Ishikawa (cell line): ENCODE results near the gene AGBL5.

Experiments
- CEBPB ChIP-seq: IDR thresholded peaks from 2 replicates; pipeline ENCODE4 v1.6.1; 2012
- CREB1 ChIP-seq: IDR thresholded peaks from 2 replicates; pipeline ENCODE4 v1.6.1; 2012; ENCODE audit warnings: low read depth
- EGR1 ChIP-seq: IDR thresholded peaks from 2 replicates; pipeline ENCODE4 v1.6.1; 2012
- EP300 ChIP-seq: IDR thresholded peaks from 2 replicates; pipeline ENCODE4 v1.6.1; 2012; ENCODE audit warnings: borderline replicate concordance
- FOXM1 ChIP-seq: IDR thresholded peaks from 2 replicates; pipeline ENCODE4 v1.6.1; 2012; ENCODE audit warnings: low read depth, borderline replicate concordance
- NFIC ChIP-seq: IDR thresholded peaks from 2 replicates; pipeline ENCODE4 v1.6.1; 2012
- RAD21 ChIP-seq: IDR thresholded peaks from 2 replicates; pipeline ENCODE4 v1.6.1; 2012; ENCODE audit warnings: low read depth
- REST ChIP-seq: IDR thresholded peaks from 2 replicates; pipeline ENCODE4 v1.6.1; 2012; ENCODE audit warnings: low read depth, mild to moderate bottlenecking
- TAF1 ChIP-seq: IDR thresholded peaks from 2 replicates; pipeline ENCODE4 v1.6.1; 2012; ENCODE audit warnings: low read depth, mild to moderate bottlenecking
- TCF12 ChIP-seq: IDR thresholded peaks from 2 replicates; pipeline ENCODE4 v1.6.1; 2012; ENCODE audit warnings: low read depth
- TEAD4 ChIP-seq: IDR thresholded peaks from 2 replicates; pipeline ENCODE4 v1.6.1; 2012
- YY1 ChIP-seq: IDR thresholded peaks from 2 replicates; pipeline ENCODE4 v1.6.1; 2012; ENCODE audit warnings: low read depth
- ZBTB7A ChIP-seq: IDR thresholded peaks from 2 replicates; pipeline ENCODE4 v1.6.1; 2012; ENCODE audit warnings: low read depth
- TF ChIP-seq, protein P1 (sequence below): IDR thresholded peaks from 2 replicates; pipeline ENCODE4 v1.6.1; 2012
- TF ChIP-seq, protein P2 (sequence below): IDR thresholded peaks from 2 replicates; pipeline ENCODE4 v1.6.1; 2012

The AGBL5 gene

DNA sequence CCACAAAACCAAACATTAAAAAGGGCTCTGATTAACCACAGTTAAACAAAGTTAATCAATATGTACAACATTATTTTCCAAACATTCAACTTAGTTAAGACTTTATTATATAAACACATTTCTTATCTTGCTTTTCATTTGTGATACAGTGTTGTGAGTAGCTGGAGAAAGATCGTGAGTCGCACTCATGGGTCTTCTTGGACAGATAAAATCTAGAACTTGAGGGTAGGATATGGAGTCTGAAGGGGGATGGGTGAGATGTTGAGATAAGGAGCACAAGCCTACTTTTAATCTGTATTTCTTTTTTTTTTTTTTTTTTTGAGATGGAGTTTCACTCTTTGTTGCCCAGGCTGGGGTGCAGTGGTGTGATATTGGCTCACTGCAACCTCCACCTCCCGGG lies 41.3 kb upstream of the AGBL5 start:
- no peak for TF ChIP-seq TAF1
- TF ChIP-seq EGR1 = no peak
- TF ChIP-seq, protein P1, sequence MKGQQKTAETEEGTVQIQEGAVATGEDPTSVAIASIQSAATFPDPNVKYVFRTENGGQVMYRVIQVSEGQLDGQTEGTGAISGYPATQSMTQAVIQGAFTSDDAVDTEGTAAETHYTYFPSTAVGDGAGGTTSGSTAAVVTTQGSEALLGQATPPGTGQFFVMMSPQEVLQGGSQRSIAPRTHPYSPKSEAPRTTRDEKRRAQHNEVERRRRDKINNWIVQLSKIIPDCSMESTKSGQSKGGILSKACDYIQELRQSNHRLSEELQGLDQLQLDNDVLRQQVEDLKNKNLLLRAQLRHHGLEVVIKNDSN = no peak
- TF ChIP-seq CEBPB = no peak
- TF ChIP-seq YY1 = no peak

GRCh38 chr2:27013738-27014137 lies 37.7 kb upstream of the AGBL5 start:
- TF ChIP-seq, protein P2, sequence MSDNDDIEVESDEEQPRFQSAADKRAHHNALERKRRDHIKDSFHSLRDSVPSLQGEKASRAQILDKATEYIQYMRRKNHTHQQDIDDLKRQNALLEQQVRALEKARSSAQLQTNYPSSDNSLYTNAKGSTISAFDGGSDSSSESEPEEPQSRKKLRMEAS = no peak
- TF ChIP-seq NFIC = no peak
- TF ChIP-seq REST = no peak
- no peak for TF ChIP-seq EP300
- no peak for TF ChIP-seq TCF12
- no peak for TF ChIP-seq YY1
- TF ChIP-seq, protein P1 = no peak
- TF ChIP-seq FOXM1 = no peak
- TF ChIP-seq ZBTB7A = no peak
- no peak for TF ChIP-seq EGR1
- no peak for TF ChIP-seq CEBPB
- no peak for TF ChIP-seq TEAD4
- TF ChIP-seq TAF1 = no peak
- TF ChIP-seq CREB1 = no peak
- no peak for TF ChIP-seq RAD21

- TF ChIP-seq YY1 (no peak), CEBPB (no peak)
- TF ChIP-seq, protein P1 = no peak
These were observed 36.6 kb upstream of the AGBL5 start for GRCh38 chr2:27014771-27015433.

- TF ChIP-seq FOXM1 (no peak), TEAD4 (no peak), EGR1 (no peak), RAD21 (peak; percentile 88)
- TF ChIP-seq, protein P1 = no peak
These were observed 34.6 kb upstream of the AGBL5 start for GRCh38 chr2:27016801-27017325.

- TF ChIP-seq EGR1 = no peak
- no peak for TF ChIP-seq TAF1
- TF ChIP-seq TCF12 = no peak
These were observed 33.3 kb upstream of the AGBL5 start for GRCh38 chr2:27018142-27018541.

DNA sequence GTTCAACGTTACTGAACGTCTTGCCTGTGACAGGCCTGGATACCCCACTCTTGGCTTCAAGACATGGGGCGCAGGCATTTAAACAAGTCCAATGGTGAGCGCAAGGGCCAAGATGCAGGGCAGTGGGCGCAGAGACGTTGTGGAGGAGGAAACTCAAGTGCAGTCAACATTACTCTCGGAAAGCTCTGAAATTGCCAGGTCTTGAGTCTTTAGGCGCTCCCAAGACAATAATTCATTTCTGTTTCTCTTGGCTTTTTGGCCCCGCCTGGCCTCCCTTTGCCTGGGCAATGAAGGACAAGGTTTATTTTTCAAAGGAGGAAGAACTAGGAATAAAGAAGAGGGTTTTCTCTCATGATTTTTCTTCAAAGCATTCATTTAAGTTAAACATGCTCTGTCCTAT lies 32.0 kb upstream of the AGBL5 start:
- TF ChIP-seq TCF12 (no peak), RAD21 (no peak), FOXM1 (no peak), NFIC (no peak)
- TF ChIP-seq, protein P2 = no peak

- TF ChIP-seq REST (no peak), EP300 (no peak), NFIC (no peak), TEAD4 (no peak)
- TF ChIP-seq, protein P1 = no peak
These were observed 31.3 kb upstream of the AGBL5 start for GRCh38 chr2:27019931-27020855.
